Effector CD8-positive, alpha-beta T cell (primary cell): ENCODE measurements around the gene C17orf58.
"Not testable (repeated sequence)": the region's sequence is repeated elsewhere in the genome, so short reads cannot be mapped to it uniquely, and the experiment has no call there.

Experiments used
- DNase-seq: peaks from one replicate; lab custom pipeline; 2025; lab: John Stamatoyannopoulos, UW

Gene C17orf58

GRCh38 chr17:68004201-68004600 is 7.9 kb upstream of the C17orf58 start:
- DNase-seq: no peak

DNA sequence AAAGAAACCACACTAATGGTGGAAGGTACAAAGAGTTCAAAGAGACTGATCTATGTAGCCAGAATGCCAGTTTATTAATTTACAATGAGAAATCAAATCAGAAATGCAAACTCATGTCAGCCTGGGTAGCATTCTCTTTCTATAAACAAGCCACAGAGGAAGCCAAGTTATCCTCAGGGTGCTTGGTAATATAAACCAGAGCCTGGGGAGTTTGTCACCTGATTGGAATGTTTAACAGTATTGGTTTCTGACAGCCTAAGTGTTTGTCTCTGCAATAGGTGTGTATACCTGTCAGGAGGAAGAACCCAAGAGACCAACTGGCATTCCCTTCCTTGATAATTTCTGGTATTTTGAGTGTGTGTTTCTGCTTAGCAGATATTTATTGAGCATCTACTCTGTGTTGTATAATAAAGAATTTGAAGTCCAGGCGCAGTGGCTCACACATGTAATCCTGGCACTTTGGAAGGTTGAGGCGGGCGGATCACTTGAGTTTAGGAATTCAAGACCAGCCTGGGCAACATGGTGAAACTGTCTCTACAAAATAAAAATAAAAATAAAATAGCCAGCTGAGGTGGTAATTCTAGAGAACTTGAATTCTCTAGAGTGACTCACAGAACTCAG is 3.1 kb upstream of the C17orf58 start:
- DNase-seq: no peak

- DNase-seq: no peak
These were observed 2.2 kb upstream of the C17orf58 start for GRCh38 chr17:67998466-67998865.

DNA sequence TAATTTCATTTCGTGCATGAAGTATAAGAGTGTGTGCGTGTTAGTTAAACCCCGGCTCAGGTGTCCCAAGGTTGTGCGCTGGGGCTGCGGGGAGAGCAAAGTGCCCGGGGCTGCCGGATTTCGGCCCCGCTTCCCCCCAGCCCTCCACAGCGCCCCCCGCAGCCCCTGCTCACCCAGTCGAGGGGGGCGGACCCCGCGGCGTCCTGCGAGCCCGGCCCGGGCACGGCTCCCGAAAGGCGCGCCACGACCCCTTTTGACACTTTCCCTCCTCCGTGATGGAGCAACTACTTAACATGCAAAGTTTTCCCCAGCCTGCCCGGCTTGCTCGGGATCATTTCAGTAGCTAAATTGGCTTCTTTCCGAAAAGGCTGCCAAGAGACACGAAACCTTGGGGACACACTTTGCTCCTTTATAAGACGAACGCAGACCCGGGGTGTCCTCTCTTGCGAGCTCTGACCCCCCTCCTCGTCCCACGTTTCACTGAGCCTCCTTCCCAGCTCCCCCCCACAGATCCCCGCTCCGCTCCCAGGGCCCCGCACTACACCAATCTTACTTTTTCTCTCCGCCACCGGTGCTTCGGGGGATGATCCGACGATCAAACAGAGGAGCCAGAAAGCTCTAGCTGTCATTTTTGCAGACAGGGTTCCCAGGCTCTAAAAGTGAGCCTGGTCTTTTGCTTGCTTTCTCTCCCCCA is 552 bp downstream of the C17orf58 start:
- peak; percentile 8 for DNase-seq

DNA sequence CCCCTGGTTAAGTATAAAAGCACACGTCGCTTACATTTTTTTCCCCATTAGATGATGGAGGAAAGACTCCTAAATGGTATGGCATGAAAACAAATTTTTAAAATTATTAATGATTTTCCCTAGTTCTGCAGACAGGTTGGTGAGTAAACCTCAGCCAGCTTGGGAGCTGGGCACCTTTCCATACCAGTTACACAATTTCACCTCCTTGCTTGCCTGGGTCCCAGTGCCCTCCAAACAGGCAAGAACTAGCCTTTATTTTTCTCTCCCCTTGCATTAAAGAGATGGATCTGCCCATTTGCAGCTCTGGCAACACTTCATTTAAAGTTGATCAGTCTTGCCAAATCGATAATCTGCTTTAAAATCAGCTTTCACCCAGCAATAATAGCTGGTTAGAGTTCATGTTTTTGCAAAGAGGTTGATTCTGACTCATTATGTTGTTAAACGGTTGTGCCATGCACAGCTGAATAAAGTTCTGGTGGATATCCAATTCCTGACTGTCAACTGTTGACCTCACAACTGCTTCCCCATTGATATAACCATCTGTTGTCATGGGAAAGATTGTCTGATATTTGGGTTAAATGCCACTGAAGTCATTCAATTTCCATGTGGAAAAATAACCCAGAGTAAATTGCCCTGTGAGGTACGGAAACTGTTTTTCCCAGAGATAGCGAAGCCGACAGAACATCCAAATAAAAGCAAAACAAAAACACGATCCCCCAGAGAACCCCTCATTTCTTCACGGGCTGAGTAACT is 1.3 kb downstream of the C17orf58 start:
- DNase-seq: no peak

- no peak for DNase-seq
These were observed 2.3 kb downstream of the C17orf58 start for GRCh38 chr17:67993998-67994361.

GRCh38 chr17:67993153-67993997 is 2.9 kb downstream of the C17orf58 start:
- DNase-seq: peak; percentile 35

DNA sequence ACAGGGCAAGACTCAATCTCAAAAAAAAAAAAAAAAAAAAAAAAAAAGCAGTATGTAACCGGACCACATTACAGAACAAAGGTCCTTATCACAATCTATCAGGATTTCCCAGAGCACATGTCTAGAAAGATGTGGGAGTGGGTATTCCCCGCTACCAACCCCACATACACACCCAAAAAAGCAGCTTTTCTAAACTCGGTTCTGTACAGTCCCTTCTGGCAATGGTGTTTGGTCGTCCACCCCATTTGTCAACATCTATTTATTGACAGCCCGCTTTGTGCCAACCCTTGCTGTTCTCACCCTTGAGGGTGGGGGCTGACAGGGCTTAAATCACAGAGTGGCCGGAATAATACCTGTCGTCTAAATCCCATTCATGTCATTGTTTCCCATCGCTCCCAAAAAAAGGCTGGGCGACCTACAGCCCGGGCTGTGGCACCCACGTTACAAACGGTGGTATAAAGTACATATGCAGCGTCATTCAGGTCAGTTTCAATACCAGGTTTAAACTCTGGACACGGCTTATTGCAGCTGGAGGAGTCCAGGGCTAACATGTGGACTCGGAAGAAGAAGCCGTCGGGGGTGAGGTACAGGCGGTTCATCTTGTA is 3.6 kb downstream of the C17orf58 start:
- DNase-seq: no peak

DNA sequence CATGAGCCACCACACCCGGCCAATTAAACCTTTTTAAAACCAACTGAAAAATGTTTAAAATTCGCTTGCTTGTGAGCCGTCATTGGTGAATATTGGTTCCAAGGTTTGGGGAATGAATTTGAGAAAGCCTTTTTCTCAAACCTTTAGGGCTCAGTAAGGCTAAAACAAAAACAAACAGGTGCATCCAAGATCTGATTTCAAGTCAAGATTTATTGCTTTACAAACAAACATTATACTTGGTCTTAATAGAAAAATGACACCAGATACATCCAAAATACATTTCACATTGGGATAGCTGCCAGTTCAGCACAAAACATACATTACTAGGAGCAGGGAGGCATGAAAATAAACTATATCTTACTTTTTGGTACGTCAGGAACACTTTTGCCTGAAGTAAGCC is 5.4 kb downstream of the C17orf58 start:
- DNase-seq: no peak

- no peak for DNase-seq
These were observed 12.9 kb downstream of the C17orf58 start for GRCh38 chr17:67983383-67983688.

- no peak for DNase-seq
These were observed 13.4 kb downstream of the C17orf58 start for GRCh38 chr17:67982686-67983382.

GRCh38 chr17:67982034-67982640 is 14.1 kb downstream of the C17orf58 start:
- no peak for DNase-seq

DNA sequence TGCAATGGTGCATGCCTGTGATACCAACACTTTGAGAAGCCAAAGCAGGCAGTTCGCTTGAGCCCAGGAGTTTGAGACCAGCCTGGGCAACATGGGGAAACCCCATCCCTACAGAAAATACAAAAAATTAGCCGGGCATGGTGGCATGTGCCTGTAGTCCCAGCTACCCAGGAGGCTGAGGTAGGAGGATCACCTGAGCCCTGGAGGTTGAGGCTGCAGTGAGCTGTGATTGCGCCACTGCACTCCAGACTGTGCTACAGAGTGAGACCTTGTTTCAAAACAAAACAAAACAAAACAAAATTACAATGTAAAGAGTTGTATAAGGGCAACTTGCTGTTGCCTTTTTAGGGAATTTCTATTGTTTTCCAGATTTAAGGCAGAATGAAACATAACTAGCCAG is 15.4 kb downstream of the C17orf58 start:
- not testable (repeated sequence) for DNase-seq

- no peak for DNase-seq
These were observed 15.8 kb downstream of the C17orf58 start for GRCh38 chr17:67980456-67980855.

GRCh38 chr17:67976306-67976705 is 20.0 kb downstream of the C17orf58 start:
- not testable (repeated sequence) for DNase-seq

DNA sequence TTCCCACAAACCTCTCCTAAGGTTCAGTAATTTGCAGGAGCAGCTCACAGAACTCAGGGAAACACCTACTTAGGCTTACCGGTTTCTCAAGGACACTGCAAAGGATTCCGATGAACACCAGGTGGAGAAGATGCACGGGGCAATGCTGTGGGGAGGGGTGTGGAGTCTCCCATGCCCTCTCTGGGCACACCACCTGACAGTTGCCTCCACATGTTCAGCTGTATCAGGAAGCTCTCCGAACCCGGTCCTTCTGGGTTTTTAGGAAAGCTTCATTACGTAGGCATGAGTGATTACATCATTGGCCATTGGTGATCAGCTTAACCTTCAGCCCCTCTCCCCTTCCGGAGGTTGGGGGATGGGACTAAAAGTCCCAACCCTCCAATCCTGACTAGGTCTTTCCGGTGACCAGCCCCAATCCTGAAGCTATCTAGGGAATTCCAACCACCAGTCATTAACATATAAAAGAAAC is 21.6 kb downstream of the C17orf58 start:
- no peak for DNase-seq

GRCh38 chr17:67974185-67974584 is 22.1 kb downstream of the C17orf58 start:
- DNase-seq: no peak

DNA sequence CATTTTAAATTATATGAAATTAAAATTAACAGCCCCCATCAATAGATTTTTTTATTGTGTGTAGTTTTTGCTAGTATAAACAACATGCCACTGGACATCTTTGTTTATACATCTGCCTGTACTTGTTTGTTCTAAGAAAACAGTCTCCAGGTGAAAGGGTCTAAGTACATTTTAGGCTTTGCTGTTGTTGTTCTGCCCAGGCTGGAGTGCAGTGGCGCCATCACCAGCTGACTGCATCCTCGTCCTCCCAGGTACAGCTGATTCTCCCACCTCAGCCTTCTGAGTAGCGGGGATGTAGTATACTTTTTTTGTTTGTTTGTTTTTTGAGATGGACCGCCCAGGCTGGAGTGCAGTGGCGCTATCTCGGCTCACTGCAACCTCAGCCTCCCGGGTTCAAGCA is 25.5 kb downstream of the C17orf58 start:
- no peak for DNase-seq

DNA sequence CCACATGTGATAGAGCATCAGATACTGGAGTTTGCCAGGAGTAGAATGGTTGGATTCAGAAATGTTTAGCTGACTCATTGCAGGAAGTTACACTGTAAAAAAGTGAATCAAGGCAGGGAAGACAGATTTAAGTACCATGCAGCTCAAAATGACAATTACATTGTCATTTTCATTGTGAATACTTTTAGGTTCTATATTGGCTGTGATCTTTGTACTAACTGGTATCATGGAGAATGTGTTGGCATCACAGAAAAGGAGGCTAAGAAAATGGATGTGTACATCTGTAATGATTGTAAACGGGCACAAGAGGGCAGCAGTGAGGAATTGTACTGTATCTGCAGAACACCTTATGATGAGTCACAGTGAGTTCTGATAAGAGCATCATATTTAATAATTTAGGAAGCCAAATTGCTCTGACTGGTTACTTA is 33.1 kb downstream of the C17orf58 start:
- DNase-seq: peak; percentile 32

DNA sequence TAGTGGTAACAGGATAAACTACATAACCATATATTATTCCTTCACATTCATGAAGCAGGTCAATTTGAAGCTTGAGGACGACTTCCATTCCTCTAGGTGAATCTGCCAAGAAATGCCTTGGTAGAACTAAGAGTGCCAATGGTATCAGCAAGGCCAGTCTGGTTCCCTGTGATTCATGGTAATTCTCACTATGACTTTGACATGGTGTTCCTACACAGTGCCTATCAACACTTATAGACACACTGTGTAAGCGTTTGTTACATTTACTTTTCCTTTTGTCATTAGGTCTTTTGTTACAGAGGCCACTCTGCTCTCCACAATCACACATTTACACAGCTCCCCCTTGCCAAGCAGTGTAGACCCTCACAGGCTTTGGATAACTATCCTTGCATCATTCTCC is 34.1 kb downstream of the C17orf58 start:
- not testable (repeated sequence) for DNase-seq

DNA sequence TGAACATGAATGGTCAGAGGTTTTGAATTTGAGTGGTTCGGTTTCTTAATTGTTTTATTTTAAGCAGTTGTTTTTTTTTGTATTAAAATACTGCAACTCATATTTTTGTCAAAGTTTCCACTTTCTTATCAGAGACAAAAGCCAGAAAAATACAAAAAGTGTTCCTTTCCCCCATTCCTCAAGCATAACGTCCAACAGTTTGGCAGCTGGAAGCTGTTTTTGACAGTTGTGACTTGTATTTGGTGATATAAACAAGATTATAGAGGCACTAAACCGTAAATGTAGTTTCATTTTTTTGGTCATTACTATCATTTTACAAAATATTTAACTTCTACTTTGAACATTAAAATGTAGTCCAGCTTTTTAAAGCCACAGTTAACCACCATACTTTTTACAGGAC is 36.0 kb downstream of the C17orf58 start:
- DNase-seq: not testable (repeated sequence)
